CMK (cell line): ENCODE data around the gene DNAH1.
"Not testable (repeated sequence)": the region's sequence is repeated elsewhere in the genome, so short reads cannot be mapped to it uniquely, and the experiment has no call there.

Experiments used
- DNase-seq: peaks from one replicate; pipeline ENCODE4 v3.0.0-alpha.2; 2010; ENCODE audit warnings: low read depth

Gene DNAH1

DNA sequence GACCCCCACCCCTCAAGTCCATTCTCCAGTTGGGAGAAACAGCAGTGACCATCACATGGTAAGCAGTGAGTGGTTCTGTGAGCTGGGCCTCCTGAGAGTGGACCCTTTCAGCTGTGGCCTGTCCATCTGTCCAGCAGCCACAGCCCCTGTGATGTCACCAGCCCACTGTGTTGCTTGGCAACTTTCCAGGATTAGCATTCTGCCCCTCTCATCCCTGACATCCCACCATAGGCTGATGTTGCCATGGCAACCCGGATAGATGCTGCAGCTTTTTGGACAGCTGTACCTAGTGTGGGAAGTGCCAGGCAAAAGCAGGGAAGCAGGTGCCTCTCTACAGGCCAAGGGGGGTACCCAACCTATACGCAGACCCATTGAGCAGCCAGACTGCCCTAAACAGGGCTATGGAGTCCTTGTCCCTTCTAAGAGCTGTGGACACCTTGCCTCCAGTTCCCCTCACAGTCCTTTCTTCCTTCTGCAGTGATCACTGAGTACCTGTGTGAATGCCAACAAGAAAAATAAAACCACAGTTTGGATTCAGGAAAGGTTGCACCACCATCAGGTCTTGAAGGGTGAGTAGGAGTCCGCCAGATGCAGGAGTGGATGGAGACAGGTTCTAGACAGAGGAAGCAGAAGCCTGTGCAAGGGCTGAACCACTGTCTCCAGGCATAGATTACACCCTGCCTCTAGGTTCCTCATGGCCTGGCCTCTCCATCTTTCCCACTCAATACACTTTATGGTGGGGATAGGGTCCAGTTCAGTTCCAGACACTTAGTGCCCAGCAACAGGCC, at the start of gene DNAH1:
TSS of gene DNAH1 (plus strand) at position 343 of the 788 bp plus-strand sequence. CDS start 6,124 bp downstream, outside the sequence.
- no peak for DNase-seq

DNA sequence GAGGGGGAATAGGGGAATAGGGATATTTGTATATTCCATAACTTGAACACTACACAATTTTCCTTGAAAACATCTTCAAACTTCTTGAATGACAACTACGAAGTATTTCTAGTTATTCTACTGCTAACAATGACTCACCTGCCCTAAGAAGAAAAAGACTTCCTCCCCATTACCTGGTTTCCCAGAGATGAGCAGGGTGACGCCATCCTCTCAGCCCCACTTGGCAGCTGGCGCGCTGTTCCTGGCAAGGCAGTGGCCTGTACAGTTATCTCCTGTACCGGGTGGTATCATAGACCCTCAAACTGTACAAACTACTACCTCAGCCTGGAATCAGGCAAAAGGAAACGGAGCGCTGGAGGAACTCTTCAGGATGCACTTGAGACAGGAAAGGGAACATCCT, 48.1 kb upstream of the DNAH1 start:
- DNase-seq = no peak

DNA sequence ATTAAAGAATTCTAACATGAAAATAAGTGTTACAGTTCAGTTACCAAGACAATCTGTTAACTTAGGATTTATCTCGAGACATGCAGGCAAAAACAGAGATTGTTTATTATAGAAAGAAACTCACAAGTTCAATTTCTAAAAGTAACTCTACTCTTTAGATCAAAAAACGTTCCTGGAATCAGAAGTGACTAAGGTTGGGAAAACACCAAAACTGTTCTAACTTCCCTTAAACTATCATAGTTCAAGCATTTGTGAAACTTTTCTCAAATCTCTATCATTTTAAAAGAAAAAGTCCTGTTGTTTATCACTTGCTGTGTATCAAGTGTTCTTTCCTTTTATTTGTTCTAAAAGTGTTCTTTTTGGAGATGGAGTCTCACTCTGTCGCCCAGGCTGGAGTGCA, 46.3 kb upstream of the DNAH1 start:
- DNase-seq = no peak

DNA sequence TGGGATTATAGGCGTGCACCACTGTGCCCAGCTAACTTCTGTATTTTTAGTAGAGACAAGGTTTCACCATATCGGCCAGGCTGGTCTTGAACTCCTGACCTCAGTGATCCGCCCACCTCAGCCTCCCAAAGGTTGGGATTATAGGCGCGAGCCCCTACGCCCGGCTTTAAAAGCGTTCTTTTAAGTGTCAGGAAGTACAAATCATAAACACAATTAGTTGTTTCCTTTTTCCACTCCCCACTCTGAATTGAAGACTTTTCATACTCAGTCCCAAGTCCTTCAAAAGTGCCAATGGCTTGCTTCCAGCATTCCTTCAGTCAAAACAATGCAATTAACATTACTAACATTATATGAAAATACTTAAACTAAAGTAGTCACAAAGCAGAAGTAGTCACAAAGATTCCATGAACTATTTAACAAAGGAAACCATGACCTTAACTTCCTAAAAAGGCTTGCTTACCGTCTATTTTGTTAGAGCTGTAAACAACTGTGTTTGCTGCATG, 45.8 kb upstream of the DNAH1 start:
- no peak for DNase-seq

DNA sequence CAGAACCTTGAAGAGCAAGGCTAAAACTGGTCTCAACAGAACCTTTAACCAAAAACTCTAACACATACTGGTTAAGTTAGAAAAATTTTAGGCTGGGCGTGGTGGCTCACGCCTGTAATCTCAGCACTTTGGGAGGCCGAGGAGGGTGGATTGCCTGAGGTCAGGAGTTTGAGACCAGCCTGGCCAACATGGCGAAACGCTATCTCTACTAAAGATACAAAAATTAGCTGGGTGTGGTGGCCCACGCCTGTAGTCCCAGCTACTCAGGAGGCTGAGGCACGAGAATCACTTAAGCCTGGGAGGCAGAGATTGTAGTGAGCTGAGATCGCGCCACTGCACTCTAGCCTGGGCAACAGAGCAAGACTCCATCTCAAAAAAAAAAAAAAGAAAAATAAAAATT, 43.9 kb upstream of the DNAH1 start:
- DNase-seq = not testable (repeated sequence)

DNA sequence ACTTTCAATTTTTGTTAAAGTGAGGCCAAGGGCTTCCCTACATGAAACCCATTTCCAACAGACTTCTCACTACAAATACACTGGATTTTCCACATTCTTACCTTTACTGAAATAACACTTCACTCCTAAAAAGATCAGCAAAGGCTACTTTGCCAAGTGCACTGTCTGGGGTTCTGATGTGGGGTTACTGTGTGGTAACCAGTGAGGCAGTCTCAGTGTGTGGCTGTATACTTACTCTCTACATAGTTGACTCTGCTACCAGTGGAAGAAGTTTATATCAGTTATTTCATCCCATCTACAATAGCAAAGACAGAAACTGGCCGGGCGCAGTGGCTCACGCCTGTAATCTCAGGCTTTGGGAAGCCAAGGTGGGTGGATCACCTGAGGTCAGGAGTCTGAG, 43.3 kb upstream of the DNAH1 start:
- DNase-seq = no peak

GRCh38 chr3:52274781-52275180, 41.3 kb upstream of the DNAH1 start:
- DNase-seq = not testable (repeated sequence)

GRCh38 chr3:52277071-52277964, 38.8 kb upstream of the DNAH1 start:
- DNase-seq = no peak

- no peak for DNase-seq
Measured at GRCh38 chr3:52277972-52278509, 38.1 kb upstream of the DNAH1 start.

DNA sequence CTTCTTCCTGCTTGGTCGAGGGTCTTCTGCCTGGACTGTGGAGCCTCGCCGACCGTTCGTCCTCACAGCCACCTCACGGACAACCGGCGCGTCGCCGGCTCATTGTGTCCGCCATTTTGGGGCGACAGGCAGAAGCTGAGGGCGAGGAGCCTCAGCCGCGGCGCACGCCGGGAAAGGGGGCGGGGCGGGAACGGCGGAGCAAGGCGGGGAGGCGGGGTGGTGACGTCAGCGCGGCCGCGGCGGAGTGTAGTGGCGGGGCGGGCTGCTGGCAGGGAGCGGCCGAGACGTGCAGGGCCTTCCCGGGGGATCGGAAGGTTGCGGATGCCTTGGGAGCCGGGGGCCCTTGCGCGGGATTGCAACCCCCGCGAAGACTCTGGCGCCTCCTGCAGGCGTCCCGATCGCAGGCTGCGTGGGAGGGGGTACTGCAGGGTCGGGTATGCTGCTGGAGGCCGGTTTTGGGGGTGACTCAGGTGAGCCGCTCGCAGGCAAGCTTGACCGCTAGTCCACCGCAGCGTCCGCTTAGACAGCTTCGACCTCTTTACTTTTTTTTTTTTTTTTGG, 37.5 kb upstream of the DNAH1 start, which contains the start of gene WDR82:
TSS of gene WDR82 (minus strand) at position 140 of the 560 bp plus-strand sequence. CDS start 288 bp downstream, outside the sequence.
- DNase-seq = peak; percentile 83

DNA sequence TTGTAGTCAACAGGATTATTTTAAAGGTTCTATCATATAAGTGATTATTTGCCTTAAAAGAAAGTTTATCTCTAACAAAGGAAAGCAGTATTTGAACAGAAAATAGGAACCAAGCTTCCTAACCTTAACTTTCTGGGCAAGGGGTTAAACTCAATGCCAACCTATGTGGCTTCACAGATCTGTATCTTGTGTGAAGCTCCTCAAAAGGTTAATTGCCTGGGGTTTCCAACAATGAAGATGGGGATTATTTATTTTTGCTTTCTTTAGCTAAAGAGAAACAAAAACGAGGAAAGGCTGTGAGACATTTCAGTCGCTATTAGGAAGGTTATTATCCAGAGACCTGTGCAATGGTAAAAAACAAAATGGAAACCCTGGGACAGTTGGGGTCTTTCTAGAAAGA, 36.5 kb upstream of the DNAH1 start:
- no peak for DNase-seq

- DNase-seq = no peak
Measured at GRCh38 chr3:52280050-52280461, 36.1 kb upstream of the DNAH1 start.

GRCh38 chr3:52281981-52282801, 33.9 kb upstream of the DNAH1 start:
- DNase-seq = no peak

DNA sequence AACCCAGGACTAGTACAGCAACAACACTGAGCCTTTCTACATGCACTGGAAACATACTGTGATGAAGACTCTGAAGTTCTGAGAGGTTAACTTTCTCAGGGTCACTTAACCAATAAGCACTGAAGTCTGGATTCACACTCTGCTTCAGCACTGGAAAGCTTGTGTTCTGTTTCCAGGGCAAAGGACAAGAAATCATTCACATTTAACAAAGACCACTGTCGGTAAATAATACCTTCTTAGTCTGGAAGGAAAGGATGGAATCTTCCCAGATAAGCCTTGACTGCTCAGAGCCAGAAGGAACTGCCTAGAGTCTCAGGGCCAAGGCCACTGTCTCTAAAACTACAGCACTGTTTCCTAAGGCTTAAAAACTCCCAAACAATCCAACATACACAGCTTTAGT, 32.8 kb upstream of the DNAH1 start:
- DNase-seq = no peak

GRCh38 chr3:52284051-52284450, 32.1 kb upstream of the DNAH1 start:
- not testable (repeated sequence) for DNase-seq

DNA sequence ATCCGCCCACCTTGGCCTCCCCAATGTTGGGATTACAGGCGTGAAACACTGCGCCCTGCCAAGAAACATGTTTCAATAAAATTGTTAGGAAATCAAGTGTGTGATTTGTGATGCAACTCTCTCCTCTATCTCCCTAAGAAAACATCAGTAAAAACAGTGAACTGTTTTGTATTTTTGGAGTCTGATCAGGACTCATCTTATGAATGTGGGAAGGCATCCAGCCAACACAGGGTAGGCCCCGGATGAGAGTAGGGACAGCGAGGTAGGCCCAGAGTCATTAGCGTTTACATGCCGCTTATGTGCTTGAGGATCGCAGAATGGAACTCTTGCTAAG, 29.4 kb upstream of the DNAH1 start:
- no peak for DNase-seq

- no peak for DNase-seq
Measured at GRCh38 chr3:52288674-52289073, 27.4 kb upstream of the DNAH1 start.

DNA sequence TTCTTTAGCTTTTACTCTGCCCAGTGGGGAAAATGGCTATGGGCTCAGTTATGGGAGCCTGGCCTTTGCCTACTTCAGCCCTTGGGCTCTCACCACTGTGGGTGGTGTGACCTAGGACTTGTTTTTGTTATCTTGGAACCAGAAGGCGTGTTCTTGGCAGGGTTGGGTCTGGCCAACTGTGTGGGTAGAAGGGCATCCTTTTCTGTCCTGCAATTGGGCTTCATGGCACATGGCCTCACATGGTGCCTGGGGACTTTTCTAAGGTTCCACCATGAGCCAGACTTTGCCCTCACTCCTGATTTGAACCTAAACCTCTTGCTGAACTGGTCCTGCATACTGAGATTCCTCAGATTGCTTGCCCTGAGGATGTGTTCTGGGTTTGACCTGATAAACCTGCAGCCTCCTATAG, 26.8 kb upstream of the DNAH1 start:
- DNase-seq = no peak

GRCh38 chr3:52289747-52290595, 26.1 kb upstream of the DNAH1 start:
- no peak for DNase-seq
